Osteocyte (in vitro differentiated cells): Measurements from ENCODE around the gene TPI1. TPM values are rescaled to one million over a fixed set of nuclear protein-coding genes. Genes with fewer than 3 reads are reported as not detected.
A peak's percentile ranks its signal among the peaks of the same experiment; 100 is the strongest.

Experiments used
- DNase-seq: peaks from one replicate; pipeline ENCODE4 v3.0.0; 2021; ENCODE audit warnings: mixed read lengths; ENCODE audit not compliant: unreplicated experiment; ENCODE audit errors: extremely low spot score
- H3K27ac Mint-ChIP-seq: one replicate; pipeline ENCODE4 v1.8.0; 2021; ENCODE audit warnings: mild to moderate bottlenecking, mixed read lengths; ENCODE audit not compliant: unreplicated experiment
- H3K27me3 Mint-ChIP-seq: one replicate; pipeline ENCODE4 v1.8.0; 2021; ENCODE audit warnings: mixed read lengths; ENCODE audit not compliant: unreplicated experiment
- H3K36me3 Mint-ChIP-seq: one replicate; pipeline ENCODE4 v1.8.0; 2021; ENCODE audit warnings: mixed read lengths; ENCODE audit not compliant: unreplicated experiment
- H3K4me1 Mint-ChIP-seq: one replicate; pipeline ENCODE4 v1.8.0; 2021; ENCODE audit warnings: mixed read lengths; ENCODE audit not compliant: unreplicated experiment
- H3K4me3 Mint-ChIP-seq: one replicate; pipeline ENCODE4 v1.8.0; 2021; ENCODE audit warnings: mild to moderate bottlenecking, moderate library complexity, mixed read lengths; ENCODE audit not compliant: unreplicated experiment
- H3K9me3 Mint-ChIP-seq: one replicate; pipeline ENCODE4 v1.8.0; 2021; ENCODE audit warnings: mixed read lengths; ENCODE audit not compliant: unreplicated experiment
- CTCF ChIP-seq: fragments of 200-600 bp; sonication (generic); IDR thresholded peaks from 2 replicates; pipeline ENCODE4 v1.5.0; 2021; ENCODE audit warnings: antibody characterized with exemption, mild to moderate bottlenecking, moderate library complexity
- total RNA-seq: library from RNA; stranded (reverse); gene quantifications from 2 replicates; pipeline ENCODE4 v1.2.1, GENCODE V29; 2021

TPI1 gene
- total RNA-seq, 1 donor from 2014 or later = 408 TPM

GRCh38 chr12:6894321-6894720, 27.0 kb downstream of the TPI1 start:
- no peak overlapping the region for H3K4me3 Mint-ChIP-seq
- no peaks in the 10 kb centered on the region for H3K9me3 Mint-ChIP-seq
- no peak for DNase-seq
- peaks cover 27% of the 10 kb centered on the region for H3K4me1 Mint-ChIP-seq
- no peaks in the 10 kb centered on the region for H3K36me3 Mint-ChIP-seq
- no peak for TF ChIP-seq CTCF
- no peaks in the 10 kb centered on the region for H3K27me3 Mint-ChIP-seq
- no peak overlapping the region for H3K27ac Mint-ChIP-seq

DNA sequence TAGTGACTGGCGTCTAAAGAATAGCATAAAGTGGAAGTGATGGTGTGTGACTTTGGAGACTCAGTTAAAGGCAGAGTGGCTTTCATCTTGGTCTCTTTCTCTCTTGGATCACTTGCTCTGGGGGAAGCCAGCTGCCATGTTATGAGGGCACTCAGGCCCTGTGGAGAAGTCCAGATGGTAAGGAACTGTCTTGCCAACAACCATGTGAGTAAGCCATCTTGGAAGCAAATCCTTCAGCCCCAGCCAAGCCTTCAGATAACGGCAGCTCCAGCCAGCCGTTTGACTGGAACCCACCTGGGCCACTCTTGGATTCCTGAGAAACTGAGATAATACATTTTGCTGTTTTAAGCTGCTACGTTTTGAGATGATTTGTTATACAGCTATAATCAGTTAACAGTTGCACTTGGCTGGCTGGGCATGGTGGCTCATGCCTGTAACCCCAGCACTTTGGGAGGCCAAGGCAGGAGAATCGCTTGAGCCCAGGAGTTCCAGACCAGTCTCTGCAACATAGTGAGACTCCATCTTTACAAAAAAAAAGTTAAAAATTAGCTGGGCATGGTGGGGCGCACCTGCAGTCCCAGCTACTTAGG, 29.6 kb downstream of the TPI1 start:
- Mint-ChIP-seq H3K36me3 (no peaks in the 10 kb centered on the region), H3K4me3 (no peak overlapping the region), H3K9me3 (no peaks in the 10 kb centered on the region), H3K27ac (peak overlapping the region; percentile 75), H3K27me3 (no peaks in the 10 kb centered on the region), H3K4me1 (peaks cover 15% of the 10 kb centered on the region)
- DNase-seq = no peak
- TF ChIP-seq CTCF = no peak

DNA sequence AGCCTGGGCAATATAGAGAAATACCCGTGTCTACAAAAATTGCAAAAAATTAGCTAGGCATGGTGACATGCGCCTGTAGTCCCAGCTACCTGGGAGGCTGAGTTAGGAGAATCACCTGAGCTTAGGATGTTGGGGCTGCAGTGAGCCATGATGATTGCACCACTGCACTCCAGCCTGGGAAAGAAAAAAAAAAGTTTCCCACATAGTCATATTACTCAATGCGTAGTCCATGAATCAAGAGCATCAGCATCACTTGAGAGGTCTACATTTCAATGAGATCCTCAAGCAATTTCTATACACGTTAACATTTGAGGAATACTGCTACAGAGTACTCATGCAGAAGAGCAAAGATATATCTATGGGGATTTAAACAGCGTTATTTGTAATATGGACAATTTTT, 32.1 kb downstream of the TPI1 start:
- Mint-ChIP-seq H3K27ac (no peak overlapping the region), H3K4me3 (no peak overlapping the region), H3K9me3 (no peaks in the 10 kb centered on the region), H3K4me1 (peaks cover 13% of the 10 kb centered on the region), H3K27me3 (no peaks in the 10 kb centered on the region), H3K36me3 (no peaks in the 10 kb centered on the region)
- no peak for TF ChIP-seq CTCF
- no peak for DNase-seq

DNA sequence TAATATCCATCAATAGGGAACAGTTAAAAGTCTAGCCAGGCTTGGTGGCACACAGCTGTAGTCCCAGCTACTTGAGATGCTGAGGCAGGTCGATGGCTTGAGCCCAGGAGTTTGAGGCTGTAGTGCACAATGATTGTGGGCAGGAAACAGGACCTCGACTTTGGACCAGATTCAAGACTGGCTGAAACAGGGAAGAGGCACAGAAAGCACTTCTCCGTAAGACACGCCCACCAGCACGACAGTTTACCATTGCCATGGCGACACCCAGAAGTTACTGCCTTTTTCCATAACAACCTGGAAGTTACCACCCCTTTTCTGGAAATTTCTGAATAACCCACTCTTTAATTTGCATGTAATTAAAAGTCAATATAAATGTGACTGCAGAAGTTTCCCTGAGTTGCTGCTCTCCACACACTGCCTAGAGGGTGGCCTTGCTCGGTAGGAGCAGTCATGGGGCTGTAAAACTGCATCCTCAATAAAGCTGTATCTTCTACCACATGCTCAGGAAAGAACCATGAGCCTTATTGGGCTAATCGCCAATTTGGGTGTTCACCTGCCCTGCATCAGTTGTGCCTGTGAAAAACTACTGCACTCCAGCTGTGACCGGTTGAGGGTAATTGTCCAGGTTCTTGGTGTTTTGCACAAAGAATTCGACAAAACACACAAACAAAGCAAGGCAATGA, 32.6 kb downstream of the TPI1 start:
- peaks cover 13% of the 10 kb centered on the region for H3K4me1 Mint-ChIP-seq

More for the DNA sequence above, 32.6 kb downstream of the TPI1 start:
- Mint-ChIP-seq H3K9me3 (no peaks in the 10 kb centered on the region), H3K27me3 (no peaks in the 10 kb centered on the region), H3K27ac (no peak overlapping the region), H3K36me3 (no peaks in the 10 kb centered on the region), H3K4me3 (no peak overlapping the region)
- no peak for DNase-seq
- no peak for TF ChIP-seq CTCF
